SU-DHL-6 (cell line): ENCODE results near the gene NCKAP1.

Experiments
- CTCF ChIP-seq: fragments of 200-600 bp; sonication (generic); IDR thresholded peaks from one replicate; pipeline ENCODE4 v1.5.1; 2017; ENCODE audit warnings: antibody characterized with exemption, mild to moderate bottlenecking, low read length, moderate library complexity; ENCODE audit not compliant: insufficient read depth, poor library complexity, severe bottlenecking
- EZH2phosphoT487 ChIP-seq: fragments of 200-600 bp; sonication (generic), shearing (Covaris generic); conservative IDR thresholded peaks from 2 replicates; pipeline ENCODE4 v1.6.1; 2018; ENCODE audit warnings: mild to moderate bottlenecking, antibody characterized with exemption, low read length, moderate library complexity, mixed read lengths

- no peak for TF ChIP-seq CTCF
- no peak for TF ChIP-seq EZH2phosphoT487
Measured at GRCh38 chr2:183057333-183057985, 19.2 kb upstream of the NCKAP1 start.
